HCT116 (cell line): ENCODE results near the gene TRMT1. TPM values are rescaled to one million over a fixed set of nuclear protein-coding genes. Genes with fewer than 3 reads are reported as not detected.

Experiments
- ATAC-seq: fragments of 200-7000 bp; cut with Tn5 transposase; 2 replicates; pipeline ENCODE4 v1.9.1; 2020; ENCODE audit warnings: mild to moderate bottlenecking, moderate library complexity
- BruUV-seq: library from RNA; stranded (reverse); fragments of 400-500 nt; replicated peaks from 2 replicates; lab custom pipeline; 2021; lab: Mats Ljungman, UMichigan
- CTCF ChIA-PET: fragments of 300-600 bp; sonication (Branson Sonifier 250); formaldehyde crosslinking; loops from one replicate; lab custom pipeline; 2021; ENCODE audit warnings: antibody characterized with exemption; lab: Charles Lee
- POLR2A ChIA-PET: fragments of 300-600, 350-600 bp; sonication (Branson Sonifier 250); formaldehyde crosslinking; loops from one replicate; lab custom pipeline; 2021; ENCODE audit warnings: antibody characterized with exemption; lab: Charles Lee
- RAD21 ChIA-PET, 2 experiments: fragments of 300-600 bp; sonication (Branson Sonifier 250); formaldehyde crosslinking; loops; one replicate each; lab custom pipeline; 2023; ENCODE audit warnings: low total read pairs in 2 of 2; ENCODE audit not compliant: uncharacterized antibody in 2 of 2, unreplicated experiment in 2 of 2, low non-redundant PET in 1 of 2; lab: Charles Lee
- DNase-seq: peaks from one replicate; pipeline ENCODE4 v3.0.0-alpha.2; 2010; ENCODE audit warnings: low read depth, low spot score
- H2AFZ ChIP-seq: fragments of 200-600 bp; shearing (Covaris generic), sonication (generic); 2 replicates; pipeline ENCODE4 v1.6.1; 2017; ENCODE audit warnings: low read depth, mixed run types, mixed read lengths, antibody characterized with exemption, low read length; ENCODE audit not compliant: poor library complexity, severe bottlenecking
- H3K27ac ChIP-seq: 2 replicates; pipeline ENCODE4 v1.5.1; 2012; ENCODE audit warnings: low read depth, low read length
- H3K27me3 ChIP-seq: fragments of 200-600 bp; sonication (generic); 2 replicates; pipeline ENCODE4 v1.6.1; 2016; ENCODE audit warnings: mixed run types, low read length, mixed read lengths; ENCODE audit not compliant: insufficient read depth
- H3K36me3 ChIP-seq, 2 experiments: fragments of 200-500 bp in 1 of 2; fragments of 200-600 bp in 1 of 2; sonication (Bioruptor generic) in 1 of 2; sonication (generic) in 1 of 2; 2 replicates each; pipeline versions ENCODE4 v1.5.1 to v1.6.1; 2014 to 2016; ENCODE audit warnings: low read length in 2 of 2, inconsistent platforms in 1 of 2, mixed read lengths in 1 of 2, mixed run types in 1 of 2; ENCODE audit not compliant: insufficient read depth in 2 of 2, control insufficient read depth in 1 of 2
- H3K4me1 ChIP-seq, 2 experiments: fragments of 200-600 bp in 1 of 2; sonication (generic) in 1 of 2; 2 replicates each; pipeline versions ENCODE4 v1.5.1 to v1.6.1; 2012 to 2017; ENCODE audit warnings: low read length in 2 of 2, inconsistent platforms in 1 of 2, mild to moderate bottlenecking in 1 of 2, mixed read lengths in 1 of 2, mixed run types in 1 of 2, moderate library complexity in 1 of 2; ENCODE audit not compliant: insufficient read depth in 2 of 2, control insufficient read depth in 1 of 2
- H3K4me2 ChIP-seq: fragments of 200-600 bp; sonication (generic); 2 replicates; pipeline ENCODE4 v1.6.1; 2017; ENCODE audit warnings: mixed run types, low read length, mixed read lengths
- H3K4me3 ChIP-seq, 2 experiments: fragments of 200-600 bp in 1 of 2; sonication (generic) in 1 of 2; replicated peaks in 1 of 2; 2 replicates each; pipeline ENCODE4 v1.5.1; 2011 to 2016; ENCODE audit warnings: low read length in 2 of 2, control low read depth in 1 of 2, low read depth in 1 of 2, mild to moderate bottlenecking in 1 of 2, mixed read lengths in 1 of 2, mixed run types in 1 of 2
- H3K79me2 ChIP-seq: fragments of 200-600 bp; sonication (generic); 2 replicates; pipeline ENCODE4 v1.6.1; 2017; ENCODE audit warnings: mild to moderate bottlenecking, mixed run types, low read length, moderate library complexity, mixed read lengths; ENCODE audit not compliant: insufficient read depth
- H3K9ac ChIP-seq: fragments of 200-600 bp; sonication (generic); 2 replicates; pipeline ENCODE4 v1.6.1; 2016; ENCODE audit warnings: low read length, mixed read lengths
- H3K9me2 ChIP-seq: fragments of 200-600 bp; sonication (generic), shearing (Covaris generic); 2 replicates; pipeline ENCODE4 v1.6.1; 2017; ENCODE audit warnings: mixed run types, mild to moderate bottlenecking, moderate library complexity; ENCODE audit not compliant: insufficient read depth
- H3K9me3 ChIP-seq, 2 experiments: fragments of 200-500 bp in 1 of 2; fragments of 200-600 bp in 1 of 2; sonication (Bioruptor generic) in 1 of 2; sonication (generic) in 1 of 2; 2 replicates each; pipeline ENCODE4 v1.6.1; 2014 to 2017; ENCODE audit warnings: low read length in 2 of 2, mixed read lengths in 2 of 2, inconsistent platforms in 1 of 2, low read depth in 1 of 2, mild to moderate bottlenecking in 1 of 2, mixed run types in 1 of 2, moderate library complexity in 1 of 2; ENCODE audit not compliant: control insufficient read depth in 1 of 2, insufficient read depth in 1 of 2
- H4K20me1 ChIP-seq: fragments of 200-600 bp; sonication (generic), shearing (Covaris generic); 2 replicates; pipeline ENCODE4 v1.6.1; 2017; ENCODE audit warnings: mixed run types, mild to moderate bottlenecking, moderate library complexity; ENCODE audit not compliant: insufficient read depth
- CTCF ChIP-seq, 3 experiments: fragments of 200-600 bp in 1 of 3; sonication (generic) in 1 of 3; IDR thresholded peaks in 2 of 3; conservative IDR thresholded peaks in 1 of 3; 2 replicates each; pipeline ENCODE4 v1.5.1; 2012 to 2017; ENCODE audit warnings: low read depth in 2 of 3, low read length in 2 of 3, antibody characterized with exemption in 1 of 3, borderline replicate concordance in 1 of 3, control low read depth in 1 of 3, mild to moderate bottlenecking in 1 of 3, mixed read lengths in 1 of 3, mixed run types in 1 of 3, moderate library complexity in 1 of 3; ENCODE audit not compliant: insufficient read depth in 1 of 3
- MAX ChIP-seq: IDR thresholded peaks from 2 replicates; pipeline ENCODE4 v1.6.1; 2012
- intact Hi-C: fragments of 100-400 bp; cut with micrococcal nuclease; formaldehyde crosslinking; loops from 2 replicates; pipeline ENCODE4 v1.10.0; 2022
- total RNA-seq: library from RNA; stranded (reverse); gene quantifications from one replicate; pipeline ENCODE4 v1.2.1, GENCODE V29; 2021; ENCODE audit not compliant: unreplicated experiment

Gene TRMT1
- total RNA-seq, 1 experiment from 2014 or later = 84.4 TPM

- Histone ChIP-seq H3K4me2 (no peak overlapping the region), H4K20me1 (no peaks in the 10 kb centered on the region), H3K9ac (no peak overlapping the region), H2AFZ (no peak overlapping the region), H3K79me2 (no peaks in the 10 kb centered on the region), H3K27ac (no peak overlapping the region), H3K36me3 (no peaks in the 10 kb centered on the region), H3K9me3 (no peaks in the 10 kb centered on the region), H3K9me2 (no peaks in the 10 kb centered on the region), H3K27me3 (no peaks in the 10 kb centered on the region), H3K4me3 (no peak overlapping the region)
- RAD21 ChIA-PET = interaction anchor here (0.5 to 1.0 kb wide), 3 partner anchors 119 to 366 kb away, joined by 3 to 4 read pairs (median 3); no protein-coding TSS in a partner anchor
- DNase-seq (no peak), ATAC-seq (no peak)
- CTCF ChIA-PET = interaction anchor here (0.7 to 6.6 kb wide), 4 partner anchors 36 to 415 kb away, joined by 3 to 94 read pairs (median 30); no protein-coding TSS in a partner anchor
- POLR2A ChIA-PET = interaction anchor here (0.5 to 0.9 kb wide), 2 partner anchors 111 to 180 kb away, joined by 3 read pairs; no protein-coding TSS in a partner anchor
- BruUV-seq = no TSS peak
- intact Hi-C loops = no loop called here
- TF ChIP-seq CTCF (IDR thresholded peaks at IDR 0.05 in 2 of 3, conservative IDR thresholded peaks at IDR 0.05 in 1 of 3; ENCODE audit: borderline replicate concordance in 1 of 3, insufficient read depth in 1 of 3, low read depth in 2 of 3, low read length in 2 of 3) (0 out of 6 replicates have a peak, but pooled peaks of 1 of the 3 experiments have one; percentile 16), MAX (no peak)
- TF ChIP-seq, all 23 proteins: peak for 1
- peaks cover 6 to 32% of the 10 kb centered on the region in 2 experiments; a peak in 3 of 4 replicates for H3K4me1 ChIP-seq
Observed at GRCh38 chr19:13095934-13096927, 20.3 kb downstream of the TRMT1 start.
